ENCODE measurements around the gene MPPED1. TPM values are rescaled to one million over a fixed set of nuclear protein-coding genes. Genes with fewer than 3 reads are reported as not detected.

Gene MPPED1
- total and polyA plus RNA-seq, 4 donors, result 0.89 to 6.5 (median 4.1) TPM

- Histone ChIP-seq H3K4me3 (ENCODE audit: low read depth in 1 of 3, low read length in 3 of 3) (no peak overlapping the region), H3K9me3 (ENCODE audit: control insufficient read depth in 4 of 4, low read length in 3 of 4) (no peaks in the 10 kb centered on the region), H3K27me3 (ENCODE audit: control insufficient read depth in 4 of 4, insufficient read depth in 4 of 4, low read length in 3 of 4) (peaks cover 0 to 3% (median 0%) of the 10 kb centered on the region in 4 donors), H3K9ac (ENCODE audit: low read depth in 1 of 2, low read length in 2 of 2) (no peak overlapping the region), H3K4me1 (ENCODE audit: control insufficient read depth in 4 of 4, insufficient read depth in 4 of 4, low read length in 3 of 4) (peaks cover 6 to 28% (median 17%) of the 10 kb centered on the region in 4 donors), H3K36me3 (ENCODE audit: control insufficient read depth in 4 of 4, insufficient read depth in 3 of 4, low read depth in 1 of 4, low read length in 3 of 4) (no peaks in the 10 kb centered on the region), H3K27ac (ENCODE audit: low read depth in 1 of 2, low read length in 2 of 2) (no peak overlapping the region)
- WGBS, result 93% methylated on average over 8 of the region's 8 CpGs
- no peak for DNase-seq (ENCODE audit: low spot score)
- no peak for TF ChIP-seq MAX (IDR thresholded peaks at IDR 0.05)
- no peak for TF ChIP-seq FOXA2 (IDR thresholded peaks at IDR 0.05)
- no peak for TF ChIP-seq RXRA (IDR thresholded peaks at IDR 0.05)
- no peak for TF ChIP-seq TAF1 (conservative IDR thresholded peaks at IDR 0.05)
- TF ChIP-seq ATF3 (IDR thresholded peaks at IDR 0.05), result no peak
- no peak for TF ChIP-seq JUND (IDR thresholded peaks at IDR 0.05)
- no peak for TF ChIP-seq YY1 (IDR thresholded peaks at IDR 0.05)
- no peak for TF ChIP-seq HNF4G (IDR thresholded peaks at IDR 0.05)
Observed at GRCh38 chr22:43409046-43409445, 2.8 kb upstream of the MPPED1 start.

- Histone ChIP-seq H3K9ac (ENCODE audit: low read depth in 1 of 2, low read length in 2 of 2) (no peak overlapping the region), H3K36me3 (ENCODE audit: control insufficient read depth in 4 of 4, insufficient read depth in 3 of 4, low read depth in 1 of 4, low read length in 3 of 4) (no peaks in the 10 kb centered on the region), H3K4me3 (ENCODE audit: low read depth in 1 of 3, low read length in 3 of 3) (no peak overlapping the region), H3K4me1 (ENCODE audit: control insufficient read depth in 4 of 4, insufficient read depth in 4 of 4, low read length in 3 of 4) (peaks cover 6 to 28% (median 17%) of the 10 kb centered on the region in 4 donors), H3K27ac (ENCODE audit: low read depth in 1 of 2, low read length in 2 of 2) (no peak overlapping the region), H3K27me3 (ENCODE audit: control insufficient read depth in 4 of 4, insufficient read depth in 4 of 4, low read length in 3 of 4) (peaks cover 0 to 3% (median 0%) of the 10 kb centered on the region in 4 donors), H3K9me3 (ENCODE audit: control insufficient read depth in 4 of 4, low read length in 3 of 4) (no peaks in the 10 kb centered on the region)
- WGBS, result 83% methylated on average over 4 of the region's 4 CpGs
- DNase-seq (ENCODE audit: low spot score), result no peak
- TF ChIP-seq RAD21 (IDR thresholded peaks at IDR 0.05) (peak in 1 of 2 donors; percentile 34), REST (IDR thresholded peaks at IDR 0.05) (no peak)
Observed at GRCh38 chr22:43409800-43410199, 2.0 kb upstream of the MPPED1 start.

GRCh38 chr22:43411040-43411868 lies 560 bp upstream of the MPPED1 start:
- Histone ChIP-seq H3K27ac (ENCODE audit: low read depth in 1 of 2, low read length in 2 of 2) (no peak overlapping the region), H3K4me3 (ENCODE audit: low read depth in 1 of 3, low read length in 3 of 3) (peak overlapping the region in 1 of 3 donors; percentile 36), H3K36me3 (ENCODE audit: control insufficient read depth in 4 of 4, insufficient read depth in 3 of 4, low read depth in 1 of 4, low read length in 3 of 4) (no peaks in the 10 kb centered on the region), H3K9me3 (ENCODE audit: control insufficient read depth in 4 of 4, low read length in 3 of 4) (no peaks in the 10 kb centered on the region), H3K9ac (ENCODE audit: low read depth in 1 of 2, low read length in 2 of 2) (no peak overlapping the region), H3K4me1 (ENCODE audit: control insufficient read depth in 4 of 4, insufficient read depth in 4 of 4, low read length in 3 of 4) (peaks cover 6 to 28% (median 17%) of the 10 kb centered on the region in 4 donors), H3K27me3 (ENCODE audit: control insufficient read depth in 4 of 4, insufficient read depth in 4 of 4, low read length in 3 of 4) (peaks cover 0 to 3% (median 0%) of the 10 kb centered on the region in 4 donors)
- WGBS, result 29% methylated on average over 83 of the region's 83 CpGs
- no peak for DNase-seq (ENCODE audit: low spot score)
- no peak for TF ChIP-seq FOXA2 (IDR thresholded peaks at IDR 0.05)
- TF ChIP-seq NR2F2 (IDR thresholded peaks at IDR 0.05), result no peak
- TF ChIP-seq SP1 (IDR thresholded peaks at IDR 0.05), result no peak
- TF ChIP-seq TAF1 (conservative IDR thresholded peaks at IDR 0.05), result no peak
- TF ChIP-seq REST (IDR thresholded peaks at IDR 0.05), result no peak
- TF ChIP-seq ATF3 (IDR thresholded peaks at IDR 0.05), result no peak
- TF ChIP-seq RAD21 (IDR thresholded peaks at IDR 0.05), result no peak
- no peak for TF ChIP-seq HNF4G (IDR thresholded peaks at IDR 0.05)
- TF ChIP-seq EGR1 (IDR thresholded peaks at IDR 0.05; ENCODE audit: low read depth in 2 of 2), result no peak
- TF ChIP-seq JUND (IDR thresholded peaks at IDR 0.05), result no peak
- no peak for TF ChIP-seq FOXA1 (IDR thresholded peaks at IDR 0.05)
- TF ChIP-seq MAX (IDR thresholded peaks at IDR 0.05), result no peak

Measured in liver (tissue), 9 donors.